B cell (primary cell): ENCODE measurements around the gene PDE3B. TPM values are rescaled to one million over a fixed set of nuclear protein-coding genes. Genes with fewer than 3 reads are reported as not detected.

Experiments
- ATAC-seq: fragments of 200-7000 bp; cut with Tn5 transposase; one replicate; pipeline ENCODE4 v1.10.0; 2021; ENCODE audit warnings: low read depth, mild to moderate bottlenecking, moderate number of reproducible peaks, moderate library complexity
- CTCF ChIA-PET: fragments of 350-600 bp; sonication (Branson Sonifier 250); formaldehyde crosslinking; loops from one replicate; lab custom pipeline; 2021; ENCODE audit warnings: antibody characterized with exemption, inconsistent platforms; lab: Charles Lee
- POLR2A ChIA-PET: fragments of 350-600 bp; sonication (Branson Sonifier 250); formaldehyde crosslinking; loops from one replicate; lab custom pipeline; 2021; ENCODE audit warnings: antibody characterized with exemption; lab: Charles Lee
- DNase-seq: peaks from one replicate; pipeline ENCODE4 v3.0.0; 2013
- H2AFZ ChIP-seq: 2 replicates; pipeline ENCODE4 v1.6.1; 2012; ENCODE audit warnings: mild to moderate bottlenecking, low read depth, low read length; ENCODE audit not compliant: insufficient read depth, poor library complexity, severe bottlenecking
- H3K27ac ChIP-seq, 2 donors: 1 replicate in 1 of 2; 2 replicates in 1 of 2; pipeline ENCODE4 v1.5.1; 2012 to 2013; ENCODE audit warnings: low read length in 2 of 2, mild to moderate bottlenecking in 2 of 2, moderate library complexity in 1 of 2
- H3K27me3 ChIP-seq, 4 experiments: fragments of 200-600 bp in 1 of 4; sonication (generic) in 1 of 4; replicated peaks in 1 of 4; 1 replicate in 2 of 4; 2 replicates in 2 of 4; pipeline versions ENCODE4 v1.6.1 to v1.7.0; 2013 to 2016; ENCODE audit warnings: low read length in 3 of 4, mild to moderate bottlenecking in 2 of 4, mixed read lengths in 1 of 4, moderate library complexity in 1 of 4; ENCODE audit not compliant: insufficient read depth in 4 of 4, control insufficient read depth in 3 of 4; ENCODE audit errors: control extremely low read depth in 1 of 4
- H3K36me3 ChIP-seq, 2 experiments: replicated peaks in 1 of 2; 1 replicate in 1 of 2; 2 replicates in 1 of 2; pipeline versions ENCODE4 v1.6.1 to v1.7.1; 2013; ENCODE audit warnings: low read length in 1 of 2; ENCODE audit not compliant: insufficient read depth in 2 of 2, control insufficient read depth in 1 of 2; ENCODE audit errors: control extremely low read depth in 1 of 2, extremely low read depth in 1 of 2
- H3K4me1 ChIP-seq, 2 donors: fragments of 200-600 bp in 1 of 2; sonication (generic) in 1 of 2; 1 replicate in 1 of 2; 2 replicates in 1 of 2; pipeline versions ENCODE4 v1.5.1 to v1.6.1; 2013 to 2017; ENCODE audit warnings: low read length in 2 of 2; ENCODE audit not compliant: control insufficient read depth in 2 of 2, insufficient read depth in 2 of 2
- H3K4me2 ChIP-seq: replicated peaks from 2 replicates; pipeline ENCODE3; 2012; ENCODE audit warnings: mild to moderate bottlenecking, low read depth, low read length; ENCODE audit not compliant: poor library complexity, severe bottlenecking
- H3K4me3 ChIP-seq, 5 experiments: fragments of 200-600 bp in 1 of 5; sonication (generic) in 1 of 5; 1 replicate in 3 of 5; 2 replicates in 2 of 5; pipeline versions ENCODE4 v1.5.1 to v1.7.0; 2011 to 2016; ENCODE audit warnings: low read length in 4 of 5, mild to moderate bottlenecking in 4 of 5, low read depth in 2 of 5, control low read depth in 1 of 5, moderate library complexity in 1 of 5; ENCODE audit not compliant: insufficient read depth in 1 of 5; ENCODE audit errors: control extremely low read depth in 1 of 5, extremely low read depth in 1 of 5
- H3K79me2 ChIP-seq: fragments of 200-600 bp; sonication (generic); one replicate; pipeline ENCODE4 v1.6.0; 2016; ENCODE audit warnings: low read length; ENCODE audit not compliant: control insufficient read depth, insufficient read depth
- H3K9ac ChIP-seq: fragments of 200-600 bp; sonication (generic); 2 replicates; pipeline ENCODE4 v1.6.1; 2017; ENCODE audit warnings: mild to moderate bottlenecking, low read length, moderate library complexity
- H3K9me3 ChIP-seq, 3 donors: one replicate each; pipeline versions ENCODE4 v1.6.1 to v1.7.1; 2013; ENCODE audit warnings: low read length in 2 of 3; ENCODE audit not compliant: control insufficient read depth in 2 of 3, insufficient read depth in 1 of 3; ENCODE audit errors: control extremely low read depth in 1 of 3
- H4K20me1 ChIP-seq: 2 replicates; pipeline ENCODE4 v1.6.0; 2012; ENCODE audit warnings: mild to moderate bottlenecking, low read length; ENCODE audit not compliant: insufficient read depth, control insufficient read depth, poor library complexity, severe bottlenecking
- H3K27ac Mint-ChIP-seq: one replicate; pipeline ENCODE4 v1.8.0; 2021; ENCODE audit warnings: mixed read lengths
- H3K27me3 Mint-ChIP-seq: one replicate; pipeline ENCODE4 v1.8.0; 2021; ENCODE audit warnings: mixed read lengths
- H3K4me1 Mint-ChIP-seq: one replicate; pipeline ENCODE4 v1.8.0; 2021; ENCODE audit warnings: mixed read lengths
- H3K4me3 Mint-ChIP-seq: one replicate; pipeline ENCODE4 v1.8.0; 2021; ENCODE audit warnings: mixed read lengths
- H3K9me3 Mint-ChIP-seq: one replicate; pipeline ENCODE4 v1.8.0; 2022; ENCODE audit warnings: mixed read lengths; ENCODE audit not compliant: insufficient read depth
- EZH2 ChIP-seq: IDR thresholded peaks from 2 replicates; pipeline ENCODE4 v1.6.1; 2012; ENCODE audit warnings: borderline replicate concordance, low read depth, mild to moderate bottlenecking, moderate library complexity, low read length; ENCODE audit not compliant: insufficient read depth, poor library complexity, severe bottlenecking
- WGBS: methylation state at CpG from one replicate; pipeline ENCODE4 v1.1.5; 2013; ENCODE audit warnings: missing lambda C conversion rate; ENCODE audit not compliant: insufficient coverage; 5-methylcytosine and 5-hydroxymethylcytosine counted together
- intact Hi-C: fragments of 100-400 bp; cut with micrococcal nuclease; formaldehyde crosslinking; loops from one replicate; pipeline ENCODE4 v1.10.0; 2022
- polyA plus RNA-seq: library from polyadenylated mRNA; depleted of rRNA; stranded (reverse); fragments of >200 nt; gene quantifications from 2 replicates; pipeline ENCODE4 v1.2.3, GENCODE V29; 2012
- total RNA-seq, 2 donors: library from RNA; stranded (reverse); fragments of 120-200 nt in 1 of 2; gene quantifications; 1 replicate in 1 of 2; 2 replicates in 1 of 2; pipeline versions ENCODE4 v1.2.3 to v1.2.4, GENCODE V29; 2013 to 2022
- TF ChIP-seq, protein P1 (sequence below): fragments of 200-600 bp; IDR thresholded peaks from one replicate; pipeline ENCODE4 v1.8.0; 2022; ENCODE audit warnings: antibody characterized with exemption, mild to moderate bottlenecking

The PDE3B gene
- total and polyA plus RNA-seq, 2 donors (not counting 1 experiment from before 2014, with no cell fraction given) = 1.0 to 60.7 TPM

DNA sequence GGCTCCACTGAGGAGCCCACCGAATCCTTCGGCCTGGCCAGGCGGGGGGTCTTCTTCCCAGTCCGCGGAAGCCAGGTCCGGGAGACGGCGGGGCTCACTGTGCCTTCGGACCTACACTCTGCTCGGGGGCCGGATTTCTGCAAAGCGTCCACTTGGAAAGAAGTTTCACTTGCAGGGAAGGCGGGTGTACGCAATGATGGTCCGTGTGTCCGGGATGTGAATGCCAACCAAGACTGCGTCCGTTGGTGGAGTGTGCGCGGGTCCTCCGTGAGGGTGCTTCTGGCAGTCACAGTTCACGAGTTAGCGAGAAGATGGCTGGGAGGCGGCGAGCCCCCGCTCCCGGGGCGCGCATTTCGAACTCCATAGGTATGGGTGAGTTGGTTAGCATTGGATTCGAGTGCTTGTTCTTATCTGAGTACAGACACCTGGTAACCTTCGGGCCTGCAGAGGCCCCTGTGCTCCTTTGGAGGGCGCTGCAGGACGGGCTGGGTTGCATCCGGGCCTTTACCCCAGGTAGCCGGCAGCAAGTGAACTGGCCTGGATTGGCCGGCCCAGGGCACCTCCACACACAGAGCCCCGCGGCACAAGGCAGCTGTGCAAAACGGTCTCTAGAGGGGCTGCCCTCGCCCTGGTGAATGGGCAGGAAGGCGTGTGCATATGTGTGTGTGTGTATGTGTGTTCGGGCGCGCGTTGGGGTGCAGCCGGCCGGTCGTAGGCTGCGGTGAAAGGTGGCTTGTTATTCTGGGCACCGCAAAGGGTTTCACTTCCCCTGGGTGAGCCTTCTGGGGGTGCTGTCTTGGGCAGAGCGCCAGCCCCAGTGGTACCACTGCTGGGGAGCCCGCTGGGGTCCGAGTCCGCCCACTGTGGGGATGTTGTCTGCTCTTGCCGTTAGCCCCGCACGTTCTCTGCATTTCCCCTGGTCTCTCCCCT is 261.8 kb downstream of the PDE3B start:
- H3K4me1 Mint-ChIP-seq = peaks cover 45% of the 10 kb centered on the region
- peak overlapping the region; percentile 22 to 25 for H3K27ac ChIP-seq

More for the DNA sequence above, 261.8 kb downstream of the PDE3B start:
- H4K20me1 ChIP-seq = no peaks in the 10 kb centered on the region
- ChIA-PET CTCF (interaction anchor here (0.5 to 8.6 kb wide), 25 partner anchors 13 to 425 kb away, joined by 3 to 214 read pairs (median 5); partner anchors contain the start of genes CALCB, COPB1, CYP2R1 and PDE3B), POLR2A (interaction anchor here (0.7 to 4.0 kb wide), 3 partner anchors 14 to 327 kb away, joined by 3 to 29 read pairs (median 4); partner anchors contain the start of gene CYP2R1)
- no peaks in the 10 kb centered on the region for H3K27me3 Mint-ChIP-seq
- no peaks in the 10 kb centered on the region for H3K27me3 ChIP-seq
- peak overlapping the region; percentile 78 for H3K9ac ChIP-seq
- DNase-seq (peak; percentile 95), ATAC-seq (peak; percentile 79)
- intact Hi-C loops = loop anchor here (1.0 to 5.0 kb wide), 9 partner anchors 14 to 1238 kb away; partner anchors contain the start of genes FAR1, PDE3B and PSMA1
- peaks cover 0 to 6% (median 0%) of the 10 kb centered on the region in 3 donors for H3K9me3 ChIP-seq
- peak overlapping the region; percentile 100 for H3K4me2 ChIP-seq
- H2AFZ ChIP-seq = peak overlapping the region; percentile 74
- H3K4me3 ChIP-seq = peak overlapping the region; percentile 61 to 87 (median 63)
- under 1% methylated on average over 58 of the region's 58 CpGs for WGBS
- TF ChIP-seq, protein P1, sequence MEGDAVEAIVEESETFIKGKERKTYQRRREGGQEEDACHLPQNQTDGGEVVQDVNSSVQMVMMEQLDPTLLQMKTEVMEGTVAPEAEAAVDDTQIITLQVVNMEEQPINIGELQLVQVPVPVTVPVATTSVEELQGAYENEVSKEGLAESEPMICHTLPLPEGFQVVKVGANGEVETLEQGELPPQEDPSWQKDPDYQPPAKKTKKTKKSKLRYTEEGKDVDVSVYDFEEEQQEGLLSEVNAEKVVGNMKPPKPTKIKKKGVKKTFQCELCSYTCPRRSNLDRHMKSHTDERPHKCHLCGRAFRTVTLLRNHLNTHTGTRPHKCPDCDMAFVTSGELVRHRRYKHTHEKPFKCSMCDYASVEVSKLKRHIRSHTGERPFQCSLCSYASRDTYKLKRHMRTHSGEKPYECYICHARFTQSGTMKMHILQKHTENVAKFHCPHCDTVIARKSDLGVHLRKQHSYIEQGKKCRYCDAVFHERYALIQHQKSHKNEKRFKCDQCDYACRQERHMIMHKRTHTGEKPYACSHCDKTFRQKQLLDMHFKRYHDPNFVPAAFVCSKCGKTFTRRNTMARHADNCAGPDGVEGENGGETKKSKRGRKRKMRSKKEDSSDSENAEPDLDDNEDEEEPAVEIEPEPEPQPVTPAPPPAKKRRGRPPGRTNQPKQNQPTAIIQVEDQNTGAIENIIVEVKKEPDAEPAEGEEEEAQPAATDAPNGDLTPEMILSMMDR = peak; percentile 71
- no peak for TF ChIP-seq EZH2
- H3K36me3 ChIP-seq = no peaks in the 10 kb centered on the region
- no peaks in the 10 kb centered on the region for H3K9me3 Mint-ChIP-seq
- H3K4me1 ChIP-seq = peaks cover 32 to 44% of the 10 kb centered on the region in 2 donors
- H3K27ac Mint-ChIP-seq = peak overlapping the region; percentile 93
- peak overlapping the region; percentile 97 for H3K4me3 Mint-ChIP-seq
- no peaks in the 10 kb centered on the region for H3K79me2 ChIP-seq
